PC-3 (cell line): Measurements from ENCODE around the gene IL17REL. TPM values are rescaled to one million over a fixed set of nuclear protein-coding genes. Genes with fewer than 3 reads are reported as not detected.

Experiments used
- ATAC-seq: fragments of 200-7000 bp; cut with Tn5 transposase; 2 replicates; pipeline ENCODE4 v1.9.1; 2020; ENCODE audit warnings: mild to moderate bottlenecking, moderate library complexity
- BruUV-seq: library from RNA; stranded (reverse); fragments of 400-500 nt; replicated peaks from 2 replicates; lab custom pipeline; 2021; lab: Mats Ljungman, UMichigan
- CTCF ChIA-PET: fragments of 300-600 bp; sonication (Branson Sonifier 250); formaldehyde crosslinking; loops from one replicate; lab custom pipeline; 2022; ENCODE audit warnings: antibody characterized with exemption; lab: Charles Lee
- POLR2A ChIA-PET: fragments of 300-600 bp; sonication (Branson Sonifier 250); formaldehyde crosslinking; loops from one replicate; lab custom pipeline; 2022; ENCODE audit warnings: antibody characterized with exemption; ENCODE audit not compliant: unreplicated experiment; lab: Charles Lee
- DNase-seq: peaks from one replicate; pipeline ENCODE4 v3.0.0-alpha.2; 2015
- H2AFZ ChIP-seq: fragments of 300-600 bp; sonication (generic); 2 replicates; pipeline ENCODE4 v1.6.0; 2016; ENCODE audit warnings: antibody characterized with exemption, low read length
- H3F3A ChIP-seq: fragments of 300-600 bp; sonication (generic); one replicate; pipeline ENCODE4 v1.6.0; 2017; ENCODE audit warnings: antibody characterized with exemption, low read length, control low read depth, mild to moderate bottlenecking; ENCODE audit not compliant: unreplicated experiment
- H3K27ac ChIP-seq: fragments of 300-600 bp; sonication (generic); 2 replicates; pipeline ENCODE4 v1.5.1; 2016; ENCODE audit warnings: mild to moderate bottlenecking, low read length
- H3K27me3 ChIP-seq: fragments of 300-600 bp; sonication (generic); 2 replicates; pipeline ENCODE4 v1.6.1; 2016; ENCODE audit warnings: low read length, mixed read lengths
- H3K36me3 ChIP-seq: fragments of 300-600 bp; sonication (generic); 2 replicates; pipeline ENCODE4 v1.6.1; 2016; ENCODE audit warnings: low read depth, mixed run types, low read length, mixed read lengths
- H3K4me1 ChIP-seq: fragments of 300-600 bp; sonication (generic); 2 replicates; pipeline ENCODE4 v1.5.1; 2016; ENCODE audit warnings: low read length; ENCODE audit not compliant: insufficient read depth
- H3K4me2 ChIP-seq: fragments of 300-600 bp; sonication (generic); 2 replicates; pipeline ENCODE4 v1.6.0; 2016; ENCODE audit warnings: low read length
- H3K4me3 ChIP-seq: fragments of 300-600 bp; sonication (generic); 2 replicates; pipeline ENCODE4 v1.5.1; 2016; ENCODE audit warnings: mild to moderate bottlenecking, low read length, mixed read lengths
- H3K79me2 ChIP-seq: fragments of 300-600 bp; sonication (generic); 2 replicates; pipeline ENCODE4 v1.6.1; 2017; ENCODE audit warnings: low read length, mixed read lengths
- H3K9ac ChIP-seq: fragments of 300-600 bp; sonication (generic); 2 replicates; pipeline ENCODE4 v1.6.0; 2016; ENCODE audit warnings: mild to moderate bottlenecking, low read length
- H3K9me2 ChIP-seq: fragments of 300-600 bp; sonication (generic); replicated peaks from 2 replicates; pipeline ENCODE4 v1.6.1; 2016; ENCODE audit warnings: mixed run types, low read length, mixed read lengths
- H3K9me3 ChIP-seq: fragments of 300-600 bp; sonication (generic); 2 replicates; pipeline ENCODE4 v1.6.1; 2016; ENCODE audit warnings: low read length, mixed read lengths
- H4K20me1 ChIP-seq: fragments of 300-600 bp; sonication (generic); 2 replicates; pipeline ENCODE4 v1.6.1; 2016; ENCODE audit warnings: low read length, mixed read lengths
- CTCF ChIP-seq: fragments of 300-600 bp; sonication (generic); conservative IDR thresholded peaks from 2 replicates; pipeline ENCODE4 v1.5.1; 2017; ENCODE audit warnings: antibody characterized with exemption, low read depth, mild to moderate bottlenecking, low read length
- EZH2 ChIP-seq: fragments of 300-600 bp; sonication (generic); IDR thresholded peaks from one replicate; pipeline ENCODE4 v1.6.1; 2017; ENCODE audit warnings: antibody characterized with exemption, mild to moderate bottlenecking, low read length; ENCODE audit not compliant: unreplicated experiment
- EZH2phosphoT487 ChIP-seq: fragments of 300-600 bp; sonication (generic); IDR thresholded peaks from 2 replicates; pipeline ENCODE4 v1.6.1; 2018; ENCODE audit warnings: mild to moderate bottlenecking, antibody characterized with exemption, low read length, borderline replicate concordance
- intact Hi-C: fragments of 100-400 bp; cut with micrococcal nuclease; formaldehyde crosslinking; loops from 2 replicates; pipeline ENCODE4 v1.9.0; 2023
- total RNA-seq: library from RNA; depleted of rRNA; stranded (reverse); fragments of >200 nt; gene quantifications from 2 replicates; pipeline ENCODE4 v1.2.3, GENCODE V29; 2014

Gene IL17REL
- total RNA-seq, 1 experiment from 2014 or later: 0.04 TPM

GRCh38 chr22:50039669-50040443 is 27.3 kb upstream of the IL17REL start:
- no peaks in the 10 kb centered on the region for H3K4me1 ChIP-seq
- H3K9me3 ChIP-seq: no peaks in the 10 kb centered on the region
- no peak overlapping the region for H2AFZ ChIP-seq
- H3F3A ChIP-seq: no peaks in the 10 kb centered on the region
- ChIA-PET CTCF (no interaction called here), POLR2A (no interaction called here)
- H3K4me3 ChIP-seq: no peak overlapping the region
- no peak overlapping the region for H3K27ac ChIP-seq
- no peaks in the 10 kb centered on the region for H3K36me3 ChIP-seq
- no peaks in the 10 kb centered on the region for H3K9me2 ChIP-seq
- ATAC-seq (no peak), DNase-seq (no peak)
- intact Hi-C loops: loop anchor here (10.0 kb wide), 1 partner anchor 65 kb away; no protein-coding TSS in a partner anchor
- no peak overlapping the region for H3K4me2 ChIP-seq
- no peak for TF ChIP-seq EZH2
- TF ChIP-seq EZH2phosphoT487: no peak
- no peak for TF ChIP-seq CTCF
- no peak overlapping the region for H3K9ac ChIP-seq
- H3K27me3 ChIP-seq: no peaks in the 10 kb centered on the region
- no peaks in the 10 kb centered on the region for H3K79me2 ChIP-seq
- BruUV-seq: no TSS peak
- no peaks in the 10 kb centered on the region for H4K20me1 ChIP-seq

- Histone ChIP-seq H3K4me1 (no peaks in the 10 kb centered on the region), H3K27ac (no peak overlapping the region), H3K9ac (no peak overlapping the region), H3K9me2 (no peaks in the 10 kb centered on the region), H3K9me3 (no peaks in the 10 kb centered on the region), H2AFZ (no peak overlapping the region), H3K4me3 (no peak overlapping the region), H3K27me3 (no peaks in the 10 kb centered on the region), H3F3A (no peaks in the 10 kb centered on the region), H3K4me2 (no peak overlapping the region), H4K20me1 (no peaks in the 10 kb centered on the region), H3K36me3 (no peaks in the 10 kb centered on the region), H3K79me2 (no peaks in the 10 kb centered on the region)
- DNase-seq (no peak), ATAC-seq (no peak)
- no TSS peak for BruUV-seq
- intact Hi-C loops: loop anchor here (10.0 kb wide), 1 partner anchor 61 kb away; no protein-coding TSS in a partner anchor
- ChIA-PET POLR2A (no interaction called here), CTCF (no interaction called here)
- TF ChIP-seq CTCF (no peak), EZH2phosphoT487 (no peak), EZH2 (no peak)
Measured at GRCh38 chr22:50035976-50036724, 23.6 kb upstream of the IL17REL start.
